GM21447 (cell line): ENCODE data around the gene LNX1.
"Not testable (repeated sequence)": the region's sequence is repeated elsewhere in the genome, so short reads cannot be mapped to it uniquely, and the experiment has no call there.

Experiments used
- ATAC-seq: cut with Tn5 transposase; IDR thresholded peaks from one replicate; pipeline ENCODE4 v1.9.1; 2021; ENCODE audit not compliant: unreplicated experiment

Gene LNX1

GRCh38 chr4:53476232-53477037 is 114.9 kb downstream of the LNX1 start:
- ATAC-seq, result no peak

GRCh38 chr4:53466576-53466975 is 124.7 kb downstream of the LNX1 start:
- ATAC-seq, result not testable (repeated sequence)

- no peak for ATAC-seq
Observed at GRCh38 chr4:53465891-53466290, 125.4 kb downstream of the LNX1 start.

GRCh38 chr4:53465281-53465680 is 126.0 kb downstream of the LNX1 start:
- ATAC-seq, result no peak

- no peak for ATAC-seq
Observed at GRCh38 chr4:53463340-53463739, 127.9 kb downstream of the LNX1 start.

- no peak for ATAC-seq
Observed at GRCh38 chr4:53461244-53461643, 130.0 kb downstream of the LNX1 start.

GRCh38 chr4:53459548-53459947 is 131.7 kb downstream of the LNX1 start:
- no peak for ATAC-seq

GRCh38 chr4:53456178-53456577 is 135.1 kb downstream of the LNX1 start:
- no peak for ATAC-seq

- ATAC-seq, result no peak
Observed at GRCh38 chr4:53455766-53456165, 135.5 kb downstream of the LNX1 start.

- no peak for ATAC-seq
Observed at GRCh38 chr4:53453385-53453784, 137.9 kb downstream of the LNX1 start.

- no peak for ATAC-seq
Observed at GRCh38 chr4:53450773-53451172, 140.5 kb downstream of the LNX1 start.

GRCh38 chr4:53444954-53445353 is 146.3 kb downstream of the LNX1 start:
- no peak for ATAC-seq

- ATAC-seq, result no peak
Observed at GRCh38 chr4:53441564-53441963, 149.7 kb downstream of the LNX1 start.

GRCh38 chr4:53436251-53436650 is 155.0 kb downstream of the LNX1 start:
- no peak for ATAC-seq

- ATAC-seq, result no peak
Observed at GRCh38 chr4:53432528-53433424, 158.5 kb downstream of the LNX1 start.

- ATAC-seq, result no peak
Observed at GRCh38 chr4:53431052-53431451, 160.2 kb downstream of the LNX1 start.

- ATAC-seq, result no peak
Observed at GRCh38 chr4:53427366-53427765, 163.9 kb downstream of the LNX1 start.

- no peak for ATAC-seq
Observed at GRCh38 chr4:53424280-53424679, 167.0 kb downstream of the LNX1 start.

- no peak for ATAC-seq
Observed at GRCh38 chr4:53422367-53422766, 168.9 kb downstream of the LNX1 start.

GRCh38 chr4:53421791-53422190 is 169.5 kb downstream of the LNX1 start:
- ATAC-seq, result no peak

- no peak for ATAC-seq
Observed at GRCh38 chr4:53419208-53419607, 172.1 kb downstream of the LNX1 start.

GRCh38 chr4:53409479-53409878 is 181.8 kb downstream of the LNX1 start:
- ATAC-seq, result not testable (repeated sequence)
